GM23338 (cell line): ENCODE measurements around the gene EXOC4. TPM values are rescaled to one million over a fixed set of nuclear protein-coding genes. Genes with fewer than 3 reads are reported as not detected.

Source experiments
- ATAC-seq: fragments of 200-7000 bp; cut with Tn5 transposase; 3 replicates; pipeline ENCODE4 v1.9.1; 2020
- DNase-seq: peaks from one replicate; pipeline ENCODE4 v3.0.0-alpha.2; 2015; ENCODE audit warnings: low spot score
- H2AFZ ChIP-seq: fragments of 200-600 bp; sonication (generic); 2 replicates; pipeline ENCODE4 v1.8.0; 2016; ENCODE audit warnings: antibody characterized with exemption, mild to moderate bottlenecking, moderate library complexity
- H3F3A ChIP-seq: fragments of 200-600 bp; sonication (generic); replicated peaks from 2 replicates; pipeline ENCODE4 v1.8.0; 2017; ENCODE audit warnings: antibody characterized with exemption, mixed run types, low read depth
- H3K27ac ChIP-seq: fragments of 200-600 bp; sonication (generic); 2 replicates; pipeline ENCODE4 v1.6.1; 2016; ENCODE audit warnings: low read depth
- H3K27me3 ChIP-seq: fragments of 200-600 bp; sonication (generic); 2 replicates; pipeline ENCODE4 v1.8.0; 2016; ENCODE audit warnings: mild to moderate bottlenecking, mixed run types, moderate library complexity; ENCODE audit not compliant: insufficient read depth
- H3K36me3 ChIP-seq: fragments of 200-600 bp; sonication (generic); 2 replicates; pipeline ENCODE4 v1.8.0; 2016; ENCODE audit warnings: mild to moderate bottlenecking; ENCODE audit not compliant: insufficient read depth
- H3K4me1 ChIP-seq: fragments of 200-600 bp; sonication (generic); 2 replicates; pipeline ENCODE4 v1.8.0; 2016; ENCODE audit warnings: mild to moderate bottlenecking, moderate library complexity; ENCODE audit not compliant: insufficient read depth
- H3K4me2 ChIP-seq: fragments of 200-600 bp; sonication (generic); 2 replicates; pipeline ENCODE4 v1.7.1; 2017; ENCODE audit warnings: mixed run types
- H3K4me3 ChIP-seq: fragments of 200-600 bp; sonication (generic); 2 replicates; pipeline ENCODE4 v1.6.1; 2016; ENCODE audit warnings: mixed run types
- H3K79me2 ChIP-seq: fragments of 200-600 bp; sonication (generic); replicated peaks from 2 replicates; pipeline ENCODE4 v1.8.0; 2017; ENCODE audit warnings: mild to moderate bottlenecking; ENCODE audit not compliant: insufficient read depth
- H3K9me2 ChIP-seq: fragments of 200-600 bp; sonication (generic); 2 replicates; pipeline ENCODE4 v1.8.0; 2017; ENCODE audit not compliant: insufficient read depth
- H4K20me1 ChIP-seq: fragments of 200-600 bp; sonication (generic); replicated peaks from 2 replicates; pipeline ENCODE4 v1.8.0; 2017; ENCODE audit warnings: mild to moderate bottlenecking; ENCODE audit not compliant: insufficient read depth
- H3K27ac Mint-ChIP-seq: 2 replicates; pipeline ENCODE4 v1.8.0; 2020; ENCODE audit warnings: inconsistent platforms, mild to moderate bottlenecking, moderate library complexity, mixed read lengths
- H3K27me3 Mint-ChIP-seq: 3 replicates; pipeline ENCODE4 v1.8.0; 2022; ENCODE audit warnings: low read depth, mild to moderate bottlenecking, moderate library complexity, mixed read lengths, inconsistent platforms; ENCODE audit not compliant: insufficient read depth, poor library complexity
- H3K36me3 Mint-ChIP-seq: 3 replicates; pipeline ENCODE4 v1.8.0; 2021; ENCODE audit warnings: low read depth, mild to moderate bottlenecking, inconsistent platforms, moderate library complexity, mixed read lengths
- H3K4me1 Mint-ChIP-seq: 3 replicates; pipeline ENCODE4 v1.8.0; 2020; ENCODE audit warnings: mild to moderate bottlenecking, inconsistent platforms, mixed read lengths
- H3K4me3 Mint-ChIP-seq: 3 replicates; pipeline ENCODE4 v1.8.0; 2021; ENCODE audit warnings: moderate library complexity, mild to moderate bottlenecking, inconsistent platforms, mixed read lengths
- H3K9me3 Mint-ChIP-seq: 3 replicates; pipeline ENCODE4 v1.8.0; 2020; ENCODE audit warnings: moderate library complexity, mild to moderate bottlenecking, inconsistent platforms, mixed read lengths
- CREB1 ChIP-seq: fragments of 250-450 bp; sonication (Bioruptor Pico); IDR thresholded peaks from 2 replicates; pipeline ENCODE4 v1.5.0; 2020; ENCODE audit warnings: low read depth, mild to moderate bottlenecking, moderate library complexity
- ETS1 ChIP-seq: IDR thresholded peaks from 2 replicates; pipeline ENCODE4 v1.6.1; 2016; ENCODE audit warnings: antibody characterized with exemption
- JUNB ChIP-seq: IDR thresholded peaks from one replicate; pipeline ENCODE4 v1.6.1; 2016; ENCODE audit warnings: antibody characterized with exemption; ENCODE audit not compliant: unreplicated experiment
- POLR2AphosphoS5 ChIP-seq: IDR thresholded peaks from 2 replicates; pipeline ENCODE4 v1.6.1; 2016; ENCODE audit warnings: antibody characterized with exemption, low read depth
- REST ChIP-seq: IDR thresholded peaks from one replicate; pipeline ENCODE4 v1.6.1; 2018; ENCODE audit warnings: antibody characterized with exemption; ENCODE audit not compliant: unreplicated experiment
- ZNF331 ChIP-seq: fragments of 250-450 bp; sonication (Bioruptor Pico); IDR thresholded peaks from 2 replicates; pipeline ENCODE4 v1.5.0; 2020; ENCODE audit warnings: low read depth, mild to moderate bottlenecking, moderate library complexity
- ZNF462 ChIP-seq: fragments of 250-450 bp; sonication (Bioruptor Pico); IDR thresholded peaks from 2 replicates; pipeline ENCODE4 v1.5.0; 2020; ENCODE audit warnings: mild to moderate bottlenecking, moderate library complexity
- polyA plus RNA-seq: library from polyadenylated mRNA; unstranded; fragments of >200 nt; fragmentation: Nextera tagmentation; extraction: Ambion mirVana; gene quantifications from 2 replicates; pipeline ENCODE4 v1.2.1, GENCODE V29; 2016
- total RNA-seq: library from RNA; depleted of rRNA; stranded (reverse); fragments of >200 nt; shearing (Covaris generic); gene quantifications from 2 replicates; pipeline ENCODE4 v1.2.3, GENCODE V29; 2014

Gene EXOC4
- total and polyA plus RNA-seq, 2 experiments from 2014 or later: 37.5 to 52.7 TPM

- Histone ChIP-seq H3F3A (no peaks in the 10 kb centered on the region), H3K79me2 (no peaks in the 10 kb centered on the region), H4K20me1 (no peaks in the 10 kb centered on the region), H3K27ac (0 out of 2 replicates have a peak overlapping the region, but pooled peaks have one; percentile 29), H3K27me3 (no peaks in the 10 kb centered on the region), H3K36me3 (peaks cover 4% of the 10 kb centered on the region; the same call in 1 of the 2 replicates), H3K4me2 (no peak overlapping the region), H2AFZ (no peak overlapping the region), H3K9me2 (no peaks in the 10 kb centered on the region), H3K4me3 (no peak overlapping the region), H3K4me1 (peaks cover 13% of the 10 kb centered on the region; the same call in 1 of the 2 replicates)
- DNase-seq (no peak), ATAC-seq (no peak)
- H3K4me1 Mint-ChIP-seq: peaks cover 11% of the 10 kb centered on the region; the same call in 2 of the 3 replicates
- H3K27me3 Mint-ChIP-seq: no peaks in the 10 kb centered on the region
- H3K4me3 Mint-ChIP-seq: no peak overlapping the region
- peaks cover 13% of the 10 kb centered on the region for H3K36me3 Mint-ChIP-seq
- no peak overlapping the region for H3K27ac Mint-ChIP-seq
- TF ChIP-seq CREB1 (no peak), POLR2AphosphoS5 (no peak), REST (no peak)
- H3K9me3 Mint-ChIP-seq: no peaks in the 10 kb centered on the region
Measured at GRCh38 chr7:133290676-133291333, 37.9 kb downstream of the EXOC4 start.

- ATAC-seq (no peak), DNase-seq (no peak)
- Mint-ChIP-seq H3K4me1 (peaks cover 14% of the 10 kb centered on the region; the same call in 2 of the 3 replicates), H3K27ac (0 out of 2 replicates have a peak overlapping the region, but pooled peaks have one; percentile 9), H3K36me3 (peaks cover 13% of the 10 kb centered on the region), H3K9me3 (no peaks in the 10 kb centered on the region), H3K27me3 (no peaks in the 10 kb centered on the region), H3K4me3 (no peak overlapping the region)
- Histone ChIP-seq H3K27ac (no peak overlapping the region), H2AFZ (no peak overlapping the region), H3K27me3 (no peaks in the 10 kb centered on the region), H3K4me2 (no peak overlapping the region; the same call in 1 of the 2 replicates), H3K4me1 (peaks cover 13% of the 10 kb centered on the region; the same call in 1 of the 2 replicates), H3K36me3 (peaks cover 4% of the 10 kb centered on the region; the same call in 1 of the 2 replicates), H3K9me2 (no peaks in the 10 kb centered on the region), H3K4me3 (no peak overlapping the region), H4K20me1 (no peaks in the 10 kb centered on the region), H3K79me2 (peaks cover 8% of the 10 kb centered on the region; the same call in 1 of the 2 replicates), H3F3A (no peaks in the 10 kb centered on the region)
- no peak for TF ChIP-seq ETS1
- TF ChIP-seq JUNB: no peak
- TF ChIP-seq POLR2AphosphoS5: no peak
- TF ChIP-seq ZNF331 (CRISPR knock-in tag): no peak
- no peak for TF ChIP-seq ZNF462 (CRISPR knock-in tag)
Measured at GRCh38 chr7:133292631-133293030, 39.8 kb downstream of the EXOC4 start.
